HG03571 (cell line): ENCODE data around the gene POLR2J.

Experiments used
- ATAC-seq: cut with Tn5 transposase; IDR thresholded peaks from one replicate; pipeline ENCODE4 v1.9.1; 2021; ENCODE audit not compliant: unreplicated experiment

POLR2J gene

GRCh38 chr7:102444961-102445673, 33.6 kb downstream of the POLR2J start:
- ATAC-seq: peak; percentile 46

GRCh38 chr7:102439963-102440795, 38.5 kb downstream of the POLR2J start:
- no peak for ATAC-seq

- no peak for ATAC-seq
Measured at GRCh38 chr7:102436118-102436517, 42.6 kb downstream of the POLR2J start.

- no peak for ATAC-seq
Measured at GRCh38 chr7:102434039-102434486, 44.7 kb downstream of the POLR2J start.

GRCh38 chr7:102433219-102434038, 45.3 kb downstream of the POLR2J start, which contains the start of gene ORAI2:
ORAI2 (plus strand) TSS chr7:102433575; CDS start chr7:102438957, 5,382 bp downstream.
- peak; percentile 48 for ATAC-seq

- ATAC-seq: peak; percentile 33
Measured at GRCh38 chr7:102432442-102433218, 46.1 kb downstream of the POLR2J start.

- ATAC-seq: no peak
Measured at GRCh38 chr7:102431617-102432298, 47.0 kb downstream of the POLR2J start.

GRCh38 chr7:102429141-102429899, 49.4 kb downstream of the POLR2J start:
- ATAC-seq: no peak

- ATAC-seq: no peak
Measured at GRCh38 chr7:102427019-102427405, 51.7 kb downstream of the POLR2J start.

GRCh38 chr7:102426268-102427018, 52.3 kb downstream of the POLR2J start:
- ATAC-seq: peak; percentile 46

GRCh38 chr7:102425639-102426267, 53.0 kb downstream of the POLR2J start:
- peak; percentile 58 for ATAC-seq

GRCh38 chr7:102424787-102425218, 53.9 kb downstream of the POLR2J start:
- no peak for ATAC-seq

- ATAC-seq: no peak
Measured at GRCh38 chr7:102424129-102424551, 54.6 kb downstream of the POLR2J start.
